HG03442 (cell line): Measurements from ENCODE around the gene ZNF239.
"Not testable (repeated sequence)": the region's sequence is repeated elsewhere in the genome, so short reads cannot be mapped to it uniquely, and the experiment has no call there.

Source experiments
- ATAC-seq: cut with Tn5 transposase; IDR thresholded peaks from one replicate; pipeline ENCODE4 v1.9.1; 2021; ENCODE audit warnings: mild to moderate bottlenecking, moderate library complexity; ENCODE audit not compliant: unreplicated experiment

The ZNF239 gene

GRCh38 chr10:43584051-43584450 is 9.6 kb upstream of the ZNF239 start:
- no peak for ATAC-seq

GRCh38 chr10:43576580-43576979 is 2.2 kb upstream of the ZNF239 start:
- ATAC-seq, result no peak

GRCh38 chr10:43576062-43576461 is 1.6 kb upstream of the ZNF239 start:
- no peak for ATAC-seq

- ATAC-seq, result no peak
These were observed 490 bp upstream of the ZNF239 start for GRCh38 chr10:43574906-43575305.

GRCh38 chr10:43573250-43574000 is 991 bp downstream of the ZNF239 start:
- no peak for ATAC-seq

GRCh38 chr10:43570971-43571370 is 3.4 kb downstream of the ZNF239 start:
- no peak for ATAC-seq

GRCh38 chr10:43569681-43570080 is 4.7 kb downstream of the ZNF239 start:
- ATAC-seq, result no peak

GRCh38 chr10:43557214-43557613 is 17.2 kb downstream of the ZNF239 start:
- no peak for ATAC-seq

GRCh38 chr10:43543746-43544145 is 30.7 kb downstream of the ZNF239 start:
- ATAC-seq, result not testable (repeated sequence)

GRCh38 chr10:43524434-43525247 is 49.8 kb downstream of the ZNF239 start:
- no peak for ATAC-seq
